IPS-11a (cell line): Measurements from ENCODE around the gene ATG101.

Experiments
- H3K4me3 ChIP-seq: one replicate; pipeline ENCODE4 v1.5.1; 2013; ENCODE audit warnings: low read depth, low read length, control low read depth

The ATG101 gene, protein sequence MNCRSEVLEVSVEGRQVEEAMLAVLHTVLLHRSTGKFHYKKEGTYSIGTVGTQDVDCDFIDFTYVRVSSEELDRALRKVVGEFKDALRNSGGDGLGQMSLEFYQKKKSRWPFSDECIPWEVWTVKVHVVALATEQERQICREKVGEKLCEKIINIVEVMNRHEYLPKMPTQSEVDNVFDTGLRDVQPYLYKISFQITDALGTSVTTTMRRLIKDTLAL

DNA sequence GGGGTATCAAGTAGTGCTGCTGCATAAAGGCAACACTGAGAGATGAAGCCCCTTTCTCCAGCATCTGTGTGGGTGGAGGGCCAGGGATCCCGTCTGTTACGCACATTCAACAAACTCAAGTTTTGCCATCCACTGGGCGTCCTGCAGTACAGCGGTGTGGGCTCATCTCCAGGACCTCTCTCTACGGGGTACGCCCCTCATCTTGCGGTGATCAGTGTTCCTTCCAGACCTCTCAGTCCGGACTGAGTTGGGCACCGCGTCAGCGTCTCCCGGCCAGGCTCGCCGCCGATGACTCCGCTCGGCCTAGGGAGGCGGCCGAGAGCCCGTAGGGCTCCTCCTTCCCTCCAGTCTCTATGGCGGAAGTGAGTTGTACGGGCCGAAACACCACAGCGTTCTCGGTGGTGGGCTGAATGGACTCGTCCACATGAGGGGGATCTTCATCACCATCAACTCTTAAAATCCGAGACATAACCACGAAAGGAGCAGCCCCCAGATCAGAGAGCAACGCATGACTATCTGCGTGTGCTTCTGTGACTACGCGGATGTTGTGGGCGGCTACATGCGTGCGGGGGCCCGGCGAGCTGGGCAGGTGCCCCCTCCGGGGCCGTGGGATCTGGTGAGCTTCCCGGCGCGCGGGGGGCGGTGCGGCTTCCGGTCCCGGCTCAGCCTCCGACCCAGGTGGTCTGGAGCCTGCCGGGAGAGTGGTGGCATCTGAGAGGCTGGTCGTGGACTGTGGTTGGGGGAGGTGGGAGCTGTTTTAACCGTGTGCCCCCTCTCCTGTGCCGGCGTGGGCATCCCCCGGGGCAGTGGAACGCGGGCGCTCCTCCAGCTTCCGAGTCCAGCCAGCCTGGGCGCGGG, at the start of gene ATG101:
Gene ATG101 (plus strand): TSS at position 652 of the 858 bp plus-strand sequence. CDS start 3,673 bp downstream, outside the sequence.
- H3K4me3 ChIP-seq, result peak within 1 kb of the TSS; percentile 99

DNA sequence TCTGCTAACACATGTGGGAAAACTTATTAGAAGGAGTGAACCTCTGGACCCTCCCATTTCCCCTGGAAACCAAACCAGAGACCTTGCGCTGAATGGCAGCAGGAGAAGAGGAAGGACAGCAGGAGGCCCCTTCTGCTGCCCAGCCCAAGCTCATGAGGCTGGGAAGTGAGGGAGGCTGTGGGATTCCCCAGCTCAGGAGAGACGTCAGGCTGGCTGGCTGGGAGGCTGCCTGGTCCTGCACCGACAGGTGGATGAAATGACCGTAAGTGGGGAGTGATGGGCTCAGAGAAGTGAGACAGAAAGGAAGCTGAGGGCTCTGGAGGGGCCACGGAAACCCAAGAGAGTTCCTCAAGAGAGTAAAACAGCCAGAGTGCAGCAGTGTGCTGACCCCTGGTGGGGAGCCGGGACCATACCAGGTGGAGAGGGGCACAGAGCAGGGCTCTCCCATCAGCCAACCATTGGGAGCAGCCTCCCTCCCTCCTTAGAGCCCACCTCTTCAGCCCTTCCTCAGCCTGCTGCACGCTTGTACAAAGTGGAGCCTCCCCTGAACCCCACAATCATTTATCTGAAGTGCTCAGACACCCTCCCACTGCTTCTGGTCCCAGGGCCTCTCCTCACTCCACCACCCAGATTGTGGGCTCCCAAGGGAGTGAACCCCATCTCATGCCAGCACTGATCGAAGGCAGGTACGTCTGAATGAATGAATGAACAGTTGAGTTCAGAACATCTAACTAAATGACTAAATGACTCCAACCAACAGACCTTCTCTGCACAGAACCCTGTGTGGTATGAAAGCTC, 49.0 kb upstream of the ATG101 start:
- no peak overlapping the region for H3K4me3 ChIP-seq

DNA sequence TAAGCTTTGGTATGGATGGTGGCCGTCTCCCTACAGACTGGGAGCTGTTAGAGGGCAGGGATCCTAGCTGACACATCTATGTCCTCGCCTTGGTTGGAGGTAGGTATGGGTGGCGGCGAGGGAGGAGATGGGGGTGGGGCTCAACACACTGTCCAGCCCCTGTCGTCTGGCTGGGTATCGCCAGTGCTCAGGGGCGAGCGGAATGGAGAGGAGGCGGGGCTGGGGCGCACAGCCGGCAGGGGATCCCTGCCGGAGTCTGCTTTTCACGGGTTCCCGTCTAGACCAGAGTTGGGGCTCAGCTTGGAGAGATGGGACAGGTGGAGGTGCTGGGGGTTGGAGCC, 47.0 kb upstream of the ATG101 start:
- H3K4me3 ChIP-seq, result peak overlapping the region; percentile 42

DNA sequence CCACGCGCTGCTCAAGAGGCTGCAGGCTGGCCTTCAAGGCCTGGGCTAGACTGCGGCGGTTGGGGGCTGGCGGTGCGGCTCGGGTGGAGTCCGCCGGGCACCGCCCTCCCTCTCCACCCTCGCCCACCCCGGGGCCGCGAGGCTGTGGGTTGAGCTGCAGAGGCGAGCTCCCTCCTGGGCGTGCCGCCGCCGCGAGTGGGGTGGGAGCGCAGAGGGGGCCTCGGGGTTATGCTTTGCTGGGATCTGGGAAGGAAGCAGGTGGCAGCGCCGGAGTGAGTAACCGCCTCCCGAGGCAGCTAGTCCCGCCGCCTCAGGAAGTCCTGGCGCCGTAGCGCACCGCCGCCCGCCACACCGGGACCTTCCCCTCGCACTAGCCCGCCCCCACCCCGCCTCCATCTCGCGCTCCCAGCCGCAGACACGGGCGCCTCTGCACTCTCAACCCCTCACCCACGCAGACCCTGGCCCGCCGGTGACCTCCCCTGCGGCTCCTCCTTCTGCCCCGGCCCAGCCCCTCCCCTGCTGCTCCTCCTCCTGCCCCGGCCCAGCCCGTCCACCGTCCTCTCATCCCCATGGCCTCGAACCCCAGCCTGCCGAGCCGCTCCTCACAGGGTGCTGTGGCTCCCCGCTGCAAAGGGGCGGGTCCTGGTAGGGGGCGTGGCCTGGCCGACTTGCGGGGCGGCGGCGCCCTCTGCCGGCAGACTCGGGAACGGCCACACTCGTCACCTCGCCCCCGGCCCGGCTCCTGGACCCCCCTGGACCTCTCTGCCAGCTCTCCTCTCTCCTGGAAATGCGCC, 46.4 kb upstream of the ATG101 start:
- H3K4me3 ChIP-seq, result peak overlapping the region; percentile 42

DNA sequence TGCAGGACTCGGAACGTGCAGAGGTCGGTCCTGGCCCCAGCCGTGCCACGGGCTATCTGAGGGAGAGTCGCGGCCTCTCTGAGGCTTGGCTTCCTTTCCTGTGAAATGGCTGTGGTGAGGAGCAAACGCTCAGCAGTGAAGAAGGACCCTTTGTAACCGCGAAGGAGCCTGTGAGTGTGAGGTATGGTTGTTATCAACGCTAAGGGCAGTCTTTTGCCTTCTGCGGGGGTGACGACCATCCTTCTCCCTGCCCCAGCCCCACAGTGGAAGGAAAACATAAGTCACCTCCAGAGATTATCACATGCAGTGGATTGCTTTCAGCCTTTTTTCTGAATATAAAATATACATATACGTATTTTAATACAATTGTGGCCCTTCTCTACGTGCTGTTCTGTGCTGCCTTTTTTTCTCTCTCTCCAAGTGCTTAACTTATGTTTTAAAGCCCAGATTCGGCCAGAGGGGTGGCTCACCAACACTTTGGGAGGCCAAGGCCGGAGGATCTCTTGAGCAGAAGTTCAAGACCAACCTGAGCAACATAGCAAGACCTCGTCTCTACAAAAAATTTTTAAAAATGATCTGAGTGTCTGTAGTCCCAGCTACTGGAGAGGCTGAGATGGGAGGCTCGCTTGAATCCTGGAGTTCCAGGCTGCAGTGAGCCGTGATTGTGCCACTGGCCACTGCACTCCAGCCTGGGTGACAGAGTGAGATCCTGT, 45.6 kb upstream of the ATG101 start:
- H3K4me3 ChIP-seq, result no peak overlapping the region

DNA sequence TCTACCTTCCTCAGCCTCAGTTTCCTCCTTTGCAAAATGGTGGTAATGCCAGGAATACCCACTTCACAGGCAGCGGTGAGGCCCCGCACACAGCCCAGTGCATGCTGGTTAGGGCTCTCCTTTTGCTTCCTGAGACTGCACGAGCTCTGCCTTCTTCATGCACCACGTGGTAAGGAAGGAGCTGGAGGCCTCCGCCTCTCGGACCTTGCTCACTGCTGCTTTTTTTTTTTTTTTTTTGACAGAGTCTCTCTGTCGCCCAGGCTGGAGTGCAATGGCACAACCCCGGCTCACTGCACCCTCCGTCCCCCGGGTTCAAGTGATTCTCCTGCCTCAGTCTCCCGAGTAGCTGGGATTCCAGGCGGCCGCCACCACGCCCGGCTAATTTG, 44.9 kb upstream of the ATG101 start:
- no peak overlapping the region for H3K4me3 ChIP-seq

DNA sequence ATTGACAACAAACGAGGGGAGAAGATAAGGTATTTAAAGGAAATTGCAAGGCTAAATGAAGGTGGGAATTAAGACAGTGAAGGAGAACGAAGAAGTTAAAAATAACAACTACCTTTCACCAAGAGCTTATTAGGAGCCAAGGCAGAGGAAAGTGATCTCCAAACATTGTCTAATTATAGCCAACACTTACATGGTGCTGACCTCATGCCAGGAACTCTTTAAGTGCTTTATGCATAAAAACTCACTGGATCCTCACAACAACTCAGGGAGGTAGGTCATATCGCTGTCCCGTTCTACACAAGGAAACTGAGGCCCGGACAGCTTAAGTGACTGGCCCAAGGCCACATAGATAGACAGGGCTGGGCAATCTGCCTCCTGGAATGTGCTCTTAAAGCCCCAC, 43.5 kb upstream of the ATG101 start:
- H3K4me3 ChIP-seq, result no peak overlapping the region

DNA sequence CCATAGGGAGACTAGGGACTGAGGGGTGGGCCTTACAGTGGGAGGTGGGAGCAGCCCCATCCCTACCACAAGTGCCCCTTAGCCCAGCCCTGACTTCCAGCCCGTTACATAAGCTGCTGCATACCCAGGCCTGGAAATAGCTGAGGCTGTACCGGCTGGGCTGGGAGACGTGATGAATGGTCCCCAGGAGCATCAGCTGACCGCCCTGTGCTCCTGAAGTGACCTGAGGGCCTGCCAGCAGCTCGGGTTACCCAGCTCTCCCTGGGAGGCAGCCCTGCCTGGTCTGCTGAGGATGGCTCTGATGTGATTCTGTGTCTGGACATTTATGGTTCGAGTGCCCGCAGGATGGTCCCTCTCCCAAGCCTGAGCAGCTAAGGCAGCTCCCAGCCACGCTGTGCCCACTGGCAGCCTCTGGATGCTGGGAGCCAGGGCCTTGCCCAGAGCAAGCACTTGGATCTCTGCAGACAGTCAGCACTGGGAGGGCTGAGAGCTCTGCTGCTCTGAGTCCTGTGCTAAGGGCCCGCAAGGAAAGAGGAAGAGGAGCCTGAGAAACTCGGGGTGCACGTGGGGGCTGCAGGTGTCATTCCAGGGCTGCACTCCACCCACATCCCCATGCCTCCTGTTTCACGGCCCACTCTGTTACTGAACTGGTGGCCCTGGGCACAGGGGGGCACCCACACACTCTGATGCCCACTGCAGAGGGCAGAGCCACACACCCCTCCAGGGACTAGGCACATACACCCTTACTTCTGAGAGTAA, 42.5 kb upstream of the ATG101 start:
- H3K4me3 ChIP-seq, result no peak overlapping the region

DNA sequence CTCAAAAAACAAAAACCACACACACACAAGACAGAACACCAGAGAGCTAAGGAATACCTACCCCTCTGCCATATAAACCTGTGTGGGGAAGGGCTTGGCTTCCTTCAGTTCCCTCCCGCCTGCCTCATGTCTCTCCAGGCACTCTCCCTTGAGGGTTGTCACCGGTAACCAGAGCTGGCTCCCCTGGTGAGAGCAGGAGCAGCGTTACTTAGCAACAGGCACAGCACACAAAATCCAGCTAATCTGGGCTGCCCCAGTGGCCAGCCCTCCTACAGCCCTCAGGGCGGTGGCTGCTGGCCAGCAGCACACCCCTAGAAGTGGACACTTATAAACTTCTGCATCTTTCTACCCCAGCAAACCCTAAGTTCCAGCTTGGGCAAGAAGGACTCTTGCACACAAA, 40.1 kb upstream of the ATG101 start:
- H3K4me3 ChIP-seq, result no peak overlapping the region

DNA sequence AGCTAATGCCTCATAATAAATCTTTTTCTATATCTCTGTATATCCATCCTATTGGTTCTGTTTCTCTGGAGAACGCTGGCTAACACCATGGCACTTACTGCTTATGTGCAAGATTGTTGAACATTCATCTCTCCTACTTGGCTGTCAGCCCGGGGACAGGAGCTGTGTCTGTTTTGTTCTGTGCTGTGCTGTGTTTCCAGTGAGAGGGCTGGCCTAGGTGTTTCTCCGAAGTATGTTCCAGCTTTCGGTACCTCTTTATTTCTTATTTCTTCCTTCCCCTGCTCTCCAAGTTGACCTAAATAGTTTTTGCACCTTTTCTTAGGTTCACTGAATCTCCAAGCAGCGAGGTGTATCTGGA, 37.4 kb upstream of the ATG101 start:
- no peak overlapping the region for H3K4me3 ChIP-seq

DNA sequence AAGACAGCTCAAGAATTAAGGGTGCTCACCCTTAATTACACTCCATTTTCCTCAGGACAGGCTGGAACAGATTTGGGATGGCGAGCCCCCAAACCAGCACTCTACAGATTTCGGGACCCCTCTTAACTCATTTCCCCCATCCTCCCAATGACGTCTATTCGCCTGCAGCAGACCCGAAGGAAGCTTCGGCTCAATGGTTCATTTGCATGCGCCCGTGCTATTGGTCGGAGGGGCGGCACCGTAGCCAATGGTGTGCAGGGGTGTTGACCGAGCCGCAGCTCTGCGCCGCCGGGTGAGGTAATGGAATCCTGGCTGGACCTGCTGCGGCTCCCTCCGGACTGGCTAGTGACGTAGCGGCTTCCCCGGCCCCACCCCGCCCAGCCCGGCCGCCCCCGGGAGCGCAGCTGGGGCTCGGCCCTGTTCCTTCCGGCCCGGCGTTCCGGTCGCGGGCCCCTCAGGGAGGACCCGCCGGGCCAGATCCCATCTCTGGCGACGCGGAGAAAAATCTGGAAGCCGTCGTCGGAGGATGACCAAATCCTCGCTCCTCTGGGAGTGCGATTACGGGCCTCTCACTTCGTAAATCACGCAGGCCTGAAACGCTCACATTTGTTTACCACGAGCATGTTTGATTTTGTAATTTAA, 36.9 kb upstream of the ATG101 start:
- H3K4me3 ChIP-seq, result no peak overlapping the region

DNA sequence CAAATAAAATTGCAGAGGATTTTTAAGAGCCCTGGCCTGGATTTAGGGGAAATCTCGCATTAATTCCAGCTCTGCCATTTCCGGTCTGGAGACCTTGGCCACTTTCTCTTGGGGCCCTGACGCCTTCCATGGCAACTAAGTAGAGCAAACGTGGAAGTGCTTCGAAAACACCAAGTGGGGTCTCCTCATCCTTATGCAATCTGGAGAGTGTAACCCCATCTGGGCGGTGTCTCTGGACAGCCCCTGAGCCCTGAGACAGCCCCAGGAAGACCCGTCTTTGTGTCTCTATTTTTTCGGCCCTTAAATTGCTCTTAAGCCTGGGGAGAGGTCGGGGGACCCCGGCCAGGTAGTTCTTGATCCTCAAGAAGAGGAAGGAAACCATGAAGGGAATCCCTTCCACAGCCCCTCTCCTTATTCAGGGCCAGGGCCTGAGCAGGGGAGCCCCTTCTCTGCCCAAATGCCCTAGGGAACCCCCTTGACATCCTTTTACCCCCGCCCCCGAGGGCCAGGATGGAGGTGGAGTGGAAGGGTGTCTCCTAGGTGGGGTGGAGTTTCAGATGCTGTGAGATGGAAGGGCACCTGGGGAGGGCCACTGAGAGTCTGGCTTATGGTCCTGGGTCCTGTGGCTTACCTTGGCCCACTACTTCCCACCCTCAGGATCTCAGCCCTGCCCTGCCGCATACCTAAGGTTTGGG, 36.2 kb upstream of the ATG101 start:
- H3K4me3 ChIP-seq, result no peak overlapping the region

DNA sequence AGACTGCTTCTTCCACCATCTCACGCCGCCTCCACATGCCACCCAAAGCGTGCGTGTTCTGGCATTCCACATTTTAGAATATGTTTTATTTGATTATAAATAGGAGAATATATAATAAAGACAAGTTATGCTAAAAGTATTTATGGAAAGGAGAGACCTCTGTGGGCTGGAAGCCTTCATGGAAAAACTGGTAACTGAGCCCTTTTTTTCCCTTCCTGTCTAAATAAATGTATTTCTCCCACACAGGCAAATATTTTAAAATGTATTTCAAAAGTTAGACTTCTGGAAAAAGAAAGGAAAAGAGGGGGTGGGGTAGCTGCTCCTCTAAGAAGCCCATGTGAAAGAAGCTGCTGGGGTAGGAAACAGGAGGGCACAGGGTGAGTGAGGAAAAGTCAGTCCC, 34.6 kb upstream of the ATG101 start:
- no peak overlapping the region for H3K4me3 ChIP-seq

DNA sequence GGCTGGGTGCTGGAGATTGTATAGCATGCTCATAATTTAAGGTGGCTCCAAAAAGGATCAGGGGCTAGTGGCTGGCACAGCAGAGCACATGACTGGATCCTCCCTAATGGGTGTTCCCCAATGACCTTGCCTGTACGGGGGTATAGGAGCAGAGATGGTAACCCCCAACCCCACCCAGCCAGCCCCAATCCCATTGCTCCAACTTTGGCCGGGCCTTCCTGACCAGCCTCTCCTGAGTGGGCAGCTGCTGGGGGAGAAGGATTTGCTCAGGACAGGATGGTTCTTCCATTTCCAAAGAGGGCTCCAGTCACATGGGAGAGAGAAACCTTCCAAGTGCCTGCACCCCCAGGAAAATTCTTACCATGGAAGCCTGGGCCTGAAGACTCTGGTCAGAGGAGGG, 33.9 kb upstream of the ATG101 start:
- no peak overlapping the region for H3K4me3 ChIP-seq

DNA sequence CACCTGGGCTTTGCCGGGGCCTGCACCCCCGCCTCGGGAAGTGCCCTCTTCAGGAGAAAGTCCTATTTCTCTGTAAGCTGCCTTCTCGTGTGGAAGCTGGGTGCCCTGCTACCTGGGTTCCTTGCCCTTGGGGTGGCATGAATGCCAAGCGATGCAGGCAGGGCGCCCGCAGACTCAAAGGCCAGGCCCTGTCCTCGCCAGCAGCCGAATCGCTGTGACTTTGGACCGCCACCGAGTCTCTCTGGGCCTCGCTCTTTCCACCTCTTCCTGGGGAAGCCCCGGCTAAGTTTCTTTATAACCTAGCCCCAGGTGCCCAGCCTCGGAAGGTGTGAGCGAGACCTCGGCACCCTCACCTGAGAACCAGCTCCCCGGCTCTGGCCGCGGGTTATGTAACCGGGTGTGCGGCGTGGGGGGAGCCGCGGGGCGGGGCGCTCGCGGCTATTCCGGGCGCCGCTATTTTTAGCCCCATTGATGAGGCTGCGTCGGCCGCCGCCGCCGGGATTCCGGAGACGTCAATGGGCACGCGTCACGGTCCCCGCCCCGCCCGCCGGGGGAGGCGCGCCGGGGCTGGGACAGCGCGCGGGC, 33.1 kb upstream of the ATG101 start:
- H3K4me3 ChIP-seq, result peak overlapping the region; percentile 14

DNA sequence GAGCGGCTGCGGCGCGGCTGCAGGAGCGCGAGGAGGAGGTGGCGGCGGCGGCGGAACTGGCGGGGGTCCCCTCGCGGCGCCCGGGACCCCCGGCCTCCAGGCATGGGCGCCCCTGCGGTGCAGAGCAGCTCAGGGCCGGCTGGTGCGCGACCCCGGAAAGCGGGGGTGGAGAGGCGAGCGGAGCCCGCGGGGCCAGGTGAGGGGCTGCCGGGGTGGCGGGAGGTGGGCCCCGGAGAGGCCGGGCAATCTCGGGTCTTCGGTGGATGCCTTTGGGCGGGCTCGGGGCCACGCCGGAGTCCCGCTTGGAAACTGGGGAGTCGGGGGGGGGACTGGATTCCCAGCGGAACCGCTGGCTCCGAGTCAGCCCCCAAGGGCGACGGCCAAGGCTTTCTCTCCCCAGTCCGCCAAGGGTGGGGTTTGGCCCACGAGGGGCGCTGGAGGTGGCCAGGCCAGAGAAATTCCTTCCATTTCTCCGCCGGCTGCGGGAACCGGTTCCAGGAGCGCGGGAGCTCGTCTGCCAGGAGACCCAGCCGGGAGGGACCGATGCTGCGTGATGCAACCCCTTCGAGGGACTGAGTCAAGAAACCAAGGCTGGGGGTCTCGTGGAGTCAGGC, 32.4 kb upstream of the ATG101 start:
- H3K4me3 ChIP-seq, result peak overlapping the region; percentile 72

DNA sequence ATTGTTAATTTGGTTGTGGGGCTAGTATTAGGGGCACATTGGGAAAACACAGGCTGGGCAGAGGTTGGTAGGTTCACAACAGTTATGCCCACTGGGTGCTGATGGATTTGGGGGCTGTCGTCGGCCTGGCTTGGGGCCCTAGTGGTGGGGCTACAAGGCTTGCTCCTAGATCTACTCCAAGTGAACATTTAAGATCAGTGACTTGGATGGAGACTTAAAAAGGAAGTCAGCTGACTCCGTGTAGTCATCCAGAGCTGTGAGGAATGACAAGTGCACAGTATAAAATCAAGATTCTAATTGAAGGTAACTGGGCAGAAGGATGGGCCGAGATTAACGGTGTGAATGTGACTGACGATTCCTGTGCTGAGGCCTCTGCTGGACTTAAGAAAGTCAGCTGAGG, 31.3 kb upstream of the ATG101 start:
- no peak overlapping the region for H3K4me3 ChIP-seq

DNA sequence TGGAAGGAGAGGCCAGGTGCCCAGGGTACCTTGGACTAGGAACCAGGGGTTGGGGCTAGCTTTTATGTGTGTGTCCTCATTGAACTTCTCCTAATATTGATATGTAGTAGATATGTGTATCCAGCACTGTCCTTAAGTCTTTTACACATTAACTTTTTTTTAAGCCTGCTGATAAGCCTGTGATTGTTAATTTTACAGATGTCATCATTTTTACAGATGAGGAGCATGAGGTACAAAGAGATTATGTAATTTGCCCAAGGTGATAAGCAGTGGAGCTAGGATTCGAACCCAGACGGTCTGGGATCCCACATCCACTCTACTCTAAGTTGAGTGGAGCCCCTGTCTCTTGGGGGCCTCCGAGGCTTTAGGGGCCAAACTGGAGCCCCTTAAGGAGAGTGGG, 28.7 kb upstream of the ATG101 start:
- no peak overlapping the region for H3K4me3 ChIP-seq
